ENCODE measurements around the gene GAD1. TPM values are rescaled to one million over a fixed set of nuclear protein-coding genes. Genes with fewer than 3 reads are reported as not detected.

GAD1 gene
- total RNA-seq, 2 experiments from 2014 or later, result not detected

GRCh38 chr2:170882758-170883157 lies 66.1 kb downstream of the GAD1 start:
- no peaks in the 10 kb centered on the region for H3K4me1 ChIP-seq (ENCODE audit: insufficient read depth, low read length, poor library complexity, severe bottlenecking)
- no peak overlapping the region for H3K4me3 ChIP-seq (ENCODE audit: low read depth, low read length, poor library complexity, severe bottlenecking)
- H4K20me1 ChIP-seq (ENCODE audit: insufficient read depth, low read length), result no peaks in the 10 kb centered on the region
- ChIA-PET CTCF (ENCODE audit: unreplicated experiment) (no interaction called here), POLR2A (interaction anchor here (0.5 kb wide), 1 partner anchor 24 kb away, joined by 3 read pairs; no protein-coding TSS in a partner anchor)
- H2AFZ ChIP-seq (ENCODE audit: low read length), result no peak overlapping the region
- BruUV-seq (replicated peaks), result no TSS peak
- DNase-seq (ENCODE audit: low spot score), result no peak
- H3K27ac ChIP-seq (ENCODE audit: low read depth, low read length, poor library complexity, severe bottlenecking), result no peak overlapping the region
- no peaks in the 10 kb centered on the region for H3K9me3 ChIP-seq (ENCODE audit: low read length)
- H3K9me2 ChIP-seq (ENCODE audit: insufficient read depth, low read length), result no peaks in the 10 kb centered on the region
- intact Hi-C loops (cut with micrococcal nuclease; ENCODE audit: unreplicated experiment), result no loop called here
- H3K4me2 ChIP-seq (ENCODE audit: low read length), result no peak overlapping the region
- no peaks in the 10 kb centered on the region for H3K36me3 ChIP-seq (ENCODE audit: insufficient read depth, low read length)
- TF ChIP-seq EZH2phosphoT487 (IDR thresholded peaks at IDR 0.05; ENCODE audit: borderline replicate concordance, low read depth, low read length), result no peak
- TF ChIP-seq CTCF (conservative IDR thresholded peaks at IDR 0.05; ENCODE audit: low read length), result no peak
- H3K79me2 ChIP-seq (ENCODE audit: insufficient read depth, low read depth, low read length), result no peaks in the 10 kb centered on the region

GRCh38 chr2:170883683-170884082 lies 67.0 kb downstream of the GAD1 start:
- BruUV-seq (replicated peaks), result no TSS peak
- CTCF ChIA-PET (ENCODE audit: unreplicated experiment), result no interaction called here
- no peak for DNase-seq (ENCODE audit: low spot score)

More at GRCh38 chr2:170883683-170884082, 67.0 kb downstream of the GAD1 start:
- Histone ChIP-seq H3K9me3 (ENCODE audit: low read length) (no peaks in the 10 kb centered on the region), H3K4me1 (ENCODE audit: insufficient read depth, low read length, poor library complexity, severe bottlenecking) (no peaks in the 10 kb centered on the region), H3K79me2 (ENCODE audit: insufficient read depth, low read depth, low read length) (no peaks in the 10 kb centered on the region), H3K4me2 (ENCODE audit: low read length) (no peak overlapping the region), H2AFZ (ENCODE audit: low read length) (no peak overlapping the region), H3K27ac (ENCODE audit: low read depth, low read length, poor library complexity, severe bottlenecking) (no peak overlapping the region), H3K4me3 (ENCODE audit: low read depth, low read length, poor library complexity, severe bottlenecking) (no peak overlapping the region), H4K20me1 (ENCODE audit: insufficient read depth, low read length) (no peaks in the 10 kb centered on the region), H3K9me2 (ENCODE audit: insufficient read depth, low read length) (no peaks in the 10 kb centered on the region), H3K36me3 (ENCODE audit: insufficient read depth, low read length) (no peaks in the 10 kb centered on the region)
- intact Hi-C loops (cut with micrococcal nuclease; ENCODE audit: unreplicated experiment), result no loop called here
- TF ChIP-seq CTCF (conservative IDR thresholded peaks at IDR 0.05; ENCODE audit: low read length) (no peak), EZH2phosphoT487 (IDR thresholded peaks at IDR 0.05; ENCODE audit: borderline replicate concordance, low read depth, low read length) (no peak)
- POLR2A ChIA-PET, result no interaction called here

Measured in OCI-LY7 (cell line).